Glutamatergic neuron (in vitro differentiated cells): ENCODE data around the gene CD4. TPM values are rescaled to one million over a fixed set of nuclear protein-coding genes. Genes with fewer than 3 reads are reported as not detected.
A peak's percentile ranks its signal among the peaks of the same experiment; 100 is the strongest.

ENCODE experiments used
- DNase-seq: peaks from one replicate; pipeline ENCODE4 v3.0.0; 2022
- H3K27ac Mint-ChIP-seq: one replicate; pipeline ENCODE4 v1.8.0; 2020; ENCODE audit warnings: mild to moderate bottlenecking, mixed read lengths, inconsistent platforms; ENCODE audit not compliant: unreplicated experiment
- H3K27me3 Mint-ChIP-seq: one replicate; pipeline ENCODE4 v1.8.0; 2020; ENCODE audit warnings: mild to moderate bottlenecking, moderate library complexity, mixed read lengths, inconsistent platforms; ENCODE audit not compliant: unreplicated experiment
- H3K36me3 Mint-ChIP-seq: one replicate; pipeline ENCODE4 v1.8.0; 2020; ENCODE audit warnings: mild to moderate bottlenecking, mixed read lengths, inconsistent platforms; ENCODE audit not compliant: unreplicated experiment
- H3K4me1 Mint-ChIP-seq: one replicate; pipeline ENCODE4 v1.8.0; 2020; ENCODE audit warnings: mild to moderate bottlenecking, low read depth, mixed read lengths, inconsistent platforms; ENCODE audit not compliant: unreplicated experiment
- H3K4me3 Mint-ChIP-seq: one replicate; pipeline ENCODE4 v1.8.0; 2020; ENCODE audit warnings: mild to moderate bottlenecking, mixed read lengths, inconsistent platforms; ENCODE audit not compliant: unreplicated experiment
- H3K9me3 Mint-ChIP-seq: one replicate; pipeline ENCODE4 v1.8.0; 2020; ENCODE audit warnings: mild to moderate bottlenecking, moderate library complexity, mixed read lengths, inconsistent platforms; ENCODE audit not compliant: unreplicated experiment
- total RNA-seq: library from RNA; stranded (reverse); fragmentation: NEBNext Ultra II Directional; extraction: Animal tissue kit (Norgen Biotek cat#: 25700); gene quantifications from one replicate; pipeline ENCODE4 v1.2.1, GENCODE V29; 2021; ENCODE audit not compliant: unreplicated experiment
- TF ChIP-seq, protein P1 (sequence below): fragments of 200-600 bp; sonication (generic); IDR thresholded peaks from one replicate; pipeline ENCODE4 v1.5.0; 2021; ENCODE audit not compliant: partially characterized antibody, unreplicated experiment

CD4 gene
- total RNA-seq, 1 donor from 2014 or later = 0.17 TPM

DNA sequence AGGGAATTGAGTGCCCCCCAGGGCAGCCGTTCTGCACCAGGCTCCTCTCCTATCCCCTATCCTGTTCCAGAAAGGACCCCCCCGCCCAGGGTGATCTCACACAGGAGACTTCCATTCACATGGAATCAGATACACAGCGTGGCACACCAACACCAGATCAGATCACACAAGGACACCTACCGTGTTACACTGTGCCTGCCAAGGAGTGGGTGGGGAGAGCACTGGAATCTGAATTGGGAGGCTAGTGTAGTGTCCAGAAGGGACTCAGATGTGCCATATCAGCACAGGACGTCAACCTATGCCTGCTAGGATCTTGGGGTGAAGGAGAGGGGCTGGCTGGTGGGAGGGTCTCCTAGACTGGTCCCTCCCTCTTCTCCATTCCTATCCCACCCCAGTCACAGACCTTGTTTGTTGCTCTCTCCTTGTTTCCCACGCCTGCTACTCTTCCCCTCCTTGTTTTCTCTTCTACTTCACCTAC, 20.9 kb upstream of the CD4 start:
- TF ChIP-seq, protein P1, sequence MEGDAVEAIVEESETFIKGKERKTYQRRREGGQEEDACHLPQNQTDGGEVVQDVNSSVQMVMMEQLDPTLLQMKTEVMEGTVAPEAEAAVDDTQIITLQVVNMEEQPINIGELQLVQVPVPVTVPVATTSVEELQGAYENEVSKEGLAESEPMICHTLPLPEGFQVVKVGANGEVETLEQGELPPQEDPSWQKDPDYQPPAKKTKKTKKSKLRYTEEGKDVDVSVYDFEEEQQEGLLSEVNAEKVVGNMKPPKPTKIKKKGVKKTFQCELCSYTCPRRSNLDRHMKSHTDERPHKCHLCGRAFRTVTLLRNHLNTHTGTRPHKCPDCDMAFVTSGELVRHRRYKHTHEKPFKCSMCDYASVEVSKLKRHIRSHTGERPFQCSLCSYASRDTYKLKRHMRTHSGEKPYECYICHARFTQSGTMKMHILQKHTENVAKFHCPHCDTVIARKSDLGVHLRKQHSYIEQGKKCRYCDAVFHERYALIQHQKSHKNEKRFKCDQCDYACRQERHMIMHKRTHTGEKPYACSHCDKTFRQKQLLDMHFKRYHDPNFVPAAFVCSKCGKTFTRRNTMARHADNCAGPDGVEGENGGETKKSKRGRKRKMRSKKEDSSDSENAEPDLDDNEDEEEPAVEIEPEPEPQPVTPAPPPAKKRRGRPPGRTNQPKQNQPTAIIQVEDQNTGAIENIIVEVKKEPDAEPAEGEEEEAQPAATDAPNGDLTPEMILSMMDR = no peak
- H3K36me3 Mint-ChIP-seq = peaks cover 6% of the 10 kb centered on the region
- H3K4me1 Mint-ChIP-seq = peaks cover 26% of the 10 kb centered on the region
- peak; percentile 33 for DNase-seq
- peak overlapping the region; percentile 99 for H3K27ac Mint-ChIP-seq
- H3K9me3 Mint-ChIP-seq = peaks cover 45% of the 10 kb centered on the region
- H3K27me3 Mint-ChIP-seq = peaks cover 49% of the 10 kb centered on the region
- H3K4me3 Mint-ChIP-seq = peak overlapping the region; percentile 99

DNA sequence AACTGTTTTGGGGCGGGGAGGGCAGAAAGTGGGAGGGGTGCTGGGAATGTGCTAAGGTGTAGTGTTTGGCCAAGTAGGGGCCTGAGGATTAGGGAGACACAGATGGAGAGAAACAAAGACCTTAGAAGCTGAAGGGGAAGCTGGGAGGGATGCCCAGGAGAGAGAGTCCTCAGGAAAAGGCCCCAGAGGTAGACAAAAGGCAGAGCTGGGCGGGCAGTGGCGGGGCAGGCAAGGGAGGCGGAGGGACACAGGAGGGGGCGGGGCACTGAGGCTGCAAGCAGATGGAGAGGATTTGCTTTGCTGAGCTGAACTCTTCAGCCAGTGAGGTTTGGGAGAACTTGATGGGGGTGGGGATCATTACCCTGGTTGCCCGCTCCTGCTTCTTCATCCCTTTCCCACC, 20.3 kb upstream of the CD4 start:
- Mint-ChIP-seq H3K9me3 (peaks cover 45% of the 10 kb centered on the region), H3K27me3 (peaks cover 48% of the 10 kb centered on the region), H3K4me3 (peak overlapping the region; percentile 99), H3K36me3 (peaks cover 6% of the 10 kb centered on the region), H3K27ac (peak overlapping the region; percentile 99), H3K4me1 (peaks cover 22% of the 10 kb centered on the region)
- TF ChIP-seq, protein P1 = no peak
- DNase-seq = peak; percentile 90

DNA sequence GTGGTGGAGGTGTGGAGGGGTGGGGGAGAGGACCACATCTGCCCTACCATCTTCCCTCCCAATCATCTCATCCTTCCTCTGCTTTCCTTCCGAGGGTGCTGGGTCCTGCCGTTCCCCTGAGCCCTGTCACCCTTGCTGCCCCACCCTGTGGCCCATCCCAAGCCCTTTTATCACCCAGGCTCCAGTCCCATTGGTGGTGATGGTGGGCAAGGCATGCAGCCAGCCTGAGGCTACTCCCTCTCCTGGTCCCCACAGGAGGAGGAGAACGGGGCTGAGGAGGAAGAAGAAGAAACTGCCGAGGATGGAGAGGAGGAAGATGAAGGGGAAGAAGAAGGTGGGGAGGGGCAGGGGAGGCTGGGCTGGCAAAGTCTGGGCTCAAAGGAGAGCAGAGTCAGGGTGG, 19.7 kb upstream of the CD4 start:
- peaks cover 16% of the 10 kb centered on the region for H3K4me1 Mint-ChIP-seq
- peaks cover 43% of the 10 kb centered on the region for H3K9me3 Mint-ChIP-seq
- H3K27me3 Mint-ChIP-seq = peaks cover 45% of the 10 kb centered on the region
- peaks cover 7% of the 10 kb centered on the region for H3K36me3 Mint-ChIP-seq
- H3K4me3 Mint-ChIP-seq = peak overlapping the region; percentile 99
- TF ChIP-seq, protein P1 = no peak
- peak overlapping the region; percentile 99 for H3K27ac Mint-ChIP-seq
- DNase-seq = no peak

DNA sequence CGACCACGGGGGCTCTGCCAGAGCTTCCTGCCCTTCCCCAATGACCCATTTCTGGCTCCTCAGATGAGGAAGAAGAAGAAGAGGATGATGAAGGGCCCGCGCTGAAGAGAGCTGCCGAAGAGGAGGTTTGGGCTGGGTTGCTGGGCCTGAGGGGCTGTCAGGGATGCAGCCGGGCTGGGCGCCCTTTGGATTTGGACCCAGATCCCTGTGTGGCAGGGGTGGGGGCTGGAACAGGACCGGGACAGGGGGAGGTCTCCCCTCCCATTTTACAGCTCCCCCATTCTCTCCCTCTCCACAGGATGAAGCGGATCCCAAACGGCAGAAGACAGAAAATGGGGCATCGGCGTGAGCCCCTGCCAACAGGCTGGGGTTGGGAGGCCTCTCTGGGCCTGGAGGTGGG, 19.2 kb upstream of the CD4 start:
- peaks cover 40% of the 10 kb centered on the region for H3K9me3 Mint-ChIP-seq
- TF ChIP-seq, protein P1 = no peak
- H3K36me3 Mint-ChIP-seq = peaks cover 11% of the 10 kb centered on the region
- H3K4me1 Mint-ChIP-seq = peaks cover 13% of the 10 kb centered on the region
- peaks cover 46% of the 10 kb centered on the region for H3K27me3 Mint-ChIP-seq
- DNase-seq = no peak
- H3K27ac Mint-ChIP-seq = no peak overlapping the region
- peak overlapping the region; percentile 99 for H3K4me3 Mint-ChIP-seq

DNA sequence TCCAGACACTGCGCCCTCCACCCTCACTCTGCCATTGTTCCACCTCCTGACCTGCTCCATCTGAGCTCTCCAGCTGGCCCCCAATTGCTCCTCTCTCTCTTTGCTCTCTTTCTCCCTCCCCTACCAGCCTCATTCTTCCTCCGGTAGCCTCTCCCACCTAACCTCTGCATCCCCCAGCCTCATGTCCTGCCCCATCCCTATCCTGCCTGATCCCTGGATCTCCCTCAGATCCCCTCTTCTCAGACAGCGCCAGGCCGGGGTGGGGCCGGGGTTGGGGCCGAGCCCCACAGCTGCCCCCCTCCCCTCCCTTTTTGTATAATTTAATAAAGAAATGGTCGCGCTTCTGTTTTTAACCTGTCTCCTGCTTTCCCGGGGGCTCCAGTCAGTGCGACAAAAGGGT, 18.7 kb upstream of the CD4 start:
- Mint-ChIP-seq H3K27ac (peak overlapping the region; percentile 64), H3K9me3 (peaks cover 36% of the 10 kb centered on the region), H3K4me1 (peaks cover 9% of the 10 kb centered on the region), H3K27me3 (peaks cover 41% of the 10 kb centered on the region), H3K36me3 (peaks cover 11% of the 10 kb centered on the region), H3K4me3 (peak overlapping the region; percentile 42)
- TF ChIP-seq, protein P1 = no peak
- no peak for DNase-seq
